ENCODE data around the gene DNAJB8.

Gene DNAJB8

GRCh38 chr3:128455116-128455515 lies 11.6 kb downstream of the DNAJB8 start:
- Mint-ChIP-seq H3K27ac (no peak overlapping the region), H3K36me3 (ENCODE audit: low read depth) (no peaks in the 10 kb centered on the region), H3K4me1 (peaks cover 15% of the 10 kb centered on the region), H3K4me3 (no peak overlapping the region), H3K9me3 (no peaks in the 10 kb centered on the region), H3K27me3 (ENCODE audit: low read depth, poor library complexity) (peaks cover 52% of the 10 kb centered on the region)
- TF ChIP-seq, protein P1, sequence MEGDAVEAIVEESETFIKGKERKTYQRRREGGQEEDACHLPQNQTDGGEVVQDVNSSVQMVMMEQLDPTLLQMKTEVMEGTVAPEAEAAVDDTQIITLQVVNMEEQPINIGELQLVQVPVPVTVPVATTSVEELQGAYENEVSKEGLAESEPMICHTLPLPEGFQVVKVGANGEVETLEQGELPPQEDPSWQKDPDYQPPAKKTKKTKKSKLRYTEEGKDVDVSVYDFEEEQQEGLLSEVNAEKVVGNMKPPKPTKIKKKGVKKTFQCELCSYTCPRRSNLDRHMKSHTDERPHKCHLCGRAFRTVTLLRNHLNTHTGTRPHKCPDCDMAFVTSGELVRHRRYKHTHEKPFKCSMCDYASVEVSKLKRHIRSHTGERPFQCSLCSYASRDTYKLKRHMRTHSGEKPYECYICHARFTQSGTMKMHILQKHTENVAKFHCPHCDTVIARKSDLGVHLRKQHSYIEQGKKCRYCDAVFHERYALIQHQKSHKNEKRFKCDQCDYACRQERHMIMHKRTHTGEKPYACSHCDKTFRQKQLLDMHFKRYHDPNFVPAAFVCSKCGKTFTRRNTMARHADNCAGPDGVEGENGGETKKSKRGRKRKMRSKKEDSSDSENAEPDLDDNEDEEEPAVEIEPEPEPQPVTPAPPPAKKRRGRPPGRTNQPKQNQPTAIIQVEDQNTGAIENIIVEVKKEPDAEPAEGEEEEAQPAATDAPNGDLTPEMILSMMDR (IDR thresholded peaks at IDR 0.05), result no peak
- DNase-seq, result no peak

- Mint-ChIP-seq H3K4me1 (peaks cover 15% of the 10 kb centered on the region), H3K36me3 (ENCODE audit: low read depth) (no peaks in the 10 kb centered on the region), H3K4me3 (no peak overlapping the region), H3K27me3 (ENCODE audit: low read depth, poor library complexity) (peaks cover 55% of the 10 kb centered on the region), H3K9me3 (no peaks in the 10 kb centered on the region), H3K27ac (no peak overlapping the region)
- DNase-seq, result no peak
- TF ChIP-seq, protein P1 (IDR thresholded peaks at IDR 0.05), result no peak
These were observed 12.4 kb downstream of the DNAJB8 start for GRCh38 chr3:128454310-128454618.

DNA sequence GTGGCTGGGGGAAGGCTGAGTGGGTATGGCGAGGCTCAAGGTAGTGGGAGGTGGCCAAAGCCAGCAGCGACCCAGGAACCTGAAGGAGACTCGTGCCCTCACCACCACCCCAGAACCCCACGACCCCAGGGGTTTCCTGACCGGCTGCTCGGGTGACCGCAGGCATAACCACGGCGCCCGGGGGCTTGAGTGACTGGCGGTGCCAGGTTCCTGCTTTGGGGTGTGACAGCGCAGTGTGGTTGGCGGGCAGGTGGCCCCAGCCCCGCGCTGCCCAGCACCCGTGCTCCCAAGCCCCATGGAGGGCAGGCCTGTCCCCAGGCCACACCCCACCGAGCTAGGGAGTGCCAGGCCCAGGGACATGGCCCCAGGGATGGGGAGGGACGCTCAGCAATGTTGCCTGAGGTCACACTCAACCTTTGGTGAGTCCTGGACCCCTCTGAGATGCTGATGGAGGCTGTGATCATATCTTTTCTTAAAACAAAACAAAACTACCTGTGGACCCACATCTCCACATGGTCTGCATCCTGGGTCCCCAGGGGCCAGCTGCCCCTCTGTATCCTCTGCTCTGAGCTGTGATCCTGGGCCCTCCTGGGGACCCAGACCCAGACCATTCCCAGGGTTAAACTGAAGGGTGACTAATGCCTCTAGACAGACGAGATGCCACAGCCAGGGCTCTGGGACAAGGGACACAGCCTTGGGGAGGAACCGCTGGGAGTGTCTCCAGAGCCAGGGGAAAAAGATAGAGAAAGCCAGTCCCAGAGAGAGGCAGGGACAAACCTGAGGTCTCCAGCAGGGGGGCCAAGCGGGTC lies 13.0 kb downstream of the DNAJB8 start:
- Mint-ChIP-seq H3K27me3 (ENCODE audit: low read depth, poor library complexity) (peaks cover 54% of the 10 kb centered on the region), H3K4me3 (no peak overlapping the region), H3K27ac (no peak overlapping the region), H3K9me3 (peaks cover under 1% of the 10 kb centered on the region), H3K4me1 (peaks cover 15% of the 10 kb centered on the region), H3K36me3 (ENCODE audit: low read depth) (no peaks in the 10 kb centered on the region)
- no peak for DNase-seq
- TF ChIP-seq, protein P1 (IDR thresholded peaks at IDR 0.05), result no peak

- H3K27ac Mint-ChIP-seq, result no peak overlapping the region
- peaks cover 10% of the 10 kb centered on the region for H3K4me1 Mint-ChIP-seq
- DNase-seq, result no peak
- no peaks in the 10 kb centered on the region for H3K36me3 Mint-ChIP-seq (ENCODE audit: low read depth)
- H3K4me3 Mint-ChIP-seq, result no peak overlapping the region
- H3K9me3 Mint-ChIP-seq, result peaks cover 4% of the 10 kb centered on the region
- TF ChIP-seq, protein P1 (IDR thresholded peaks at IDR 0.05), result no peak
- peaks cover 56% of the 10 kb centered on the region for H3K27me3 Mint-ChIP-seq (ENCODE audit: low read depth, poor library complexity)
These were observed 13.9 kb downstream of the DNAJB8 start for GRCh38 chr3:128452678-128453275.

DNA sequence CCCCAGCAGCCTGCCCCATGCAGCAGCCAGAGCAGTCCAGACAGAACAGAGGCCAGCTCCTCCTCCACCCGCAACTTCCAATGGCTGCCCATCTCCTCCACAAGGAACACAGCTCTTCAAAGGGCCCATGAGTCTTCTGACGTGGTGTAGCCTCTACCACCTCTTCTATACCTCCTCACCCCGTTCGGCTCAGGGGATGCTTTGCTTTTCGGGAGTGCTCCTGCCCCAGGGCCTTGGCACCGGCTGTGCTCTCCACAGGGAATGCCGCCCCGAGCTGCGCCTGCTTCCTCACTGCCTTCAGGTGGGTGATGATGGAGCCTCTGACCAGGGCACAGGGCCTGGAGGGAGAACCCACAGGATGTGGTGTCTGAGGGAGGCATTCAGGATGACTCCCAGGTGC lies 14.6 kb downstream of the DNAJB8 start:
- H3K36me3 Mint-ChIP-seq (ENCODE audit: low read depth), result no peaks in the 10 kb centered on the region
- H3K9me3 Mint-ChIP-seq, result peaks cover 4% of the 10 kb centered on the region
- no peak overlapping the region for H3K27ac Mint-ChIP-seq
- DNase-seq, result no peak
- H3K27me3 Mint-ChIP-seq (ENCODE audit: low read depth, poor library complexity), result peaks cover 59% of the 10 kb centered on the region
- TF ChIP-seq, protein P1 (IDR thresholded peaks at IDR 0.05), result no peak
- peaks cover 7% of the 10 kb centered on the region for H3K4me1 Mint-ChIP-seq
- no peak overlapping the region for H3K4me3 Mint-ChIP-seq
